SK-N-SH treated with all-trans-retinoic acid at 6 μM for 48 hours (cell line): ENCODE results near the gene KLHL18.

ENCODE experiments used
- BACH2 ChIP-seq: fragments of 250-450 bp; sonication (Bioruptor Pico); IDR thresholded peaks from 2 replicates; pipeline ENCODE4 v1.9.0; 2021; ENCODE audit warnings: mild to moderate bottlenecking, borderline replicate concordance
- CSDC2 ChIP-seq: fragments of 250-450 bp; sonication (Bioruptor Pico); IDR thresholded peaks from 2 replicates; pipeline ENCODE4 v1.5.0; 2020; ENCODE audit warnings: mild to moderate bottlenecking, moderate library complexity
- ESRRG ChIP-seq: fragments of 250-450 bp; sonication (Bioruptor Pico); IDR thresholded peaks from 2 replicates; pipeline ENCODE4 v1.6.1; 2021; ENCODE audit warnings: mild to moderate bottlenecking
- OSR1 ChIP-seq: fragments of 250-450 bp; sonication (Bioruptor Pico); IDR thresholded peaks from 2 replicates; pipeline ENCODE4 v1.8.0; 2022; ENCODE audit warnings: moderate library complexity, mild to moderate bottlenecking, inconsistent platforms
- PATZ1 ChIP-seq: fragments of 250-450 bp; sonication (Bioruptor Pico); IDR thresholded peaks from 2 replicates; pipeline ENCODE4 v1.8.0; 2020; ENCODE audit warnings: mild to moderate bottlenecking, moderate library complexity, borderline replicate concordance
- RARB ChIP-seq: fragments of 250-450 bp; sonication (Bioruptor Pico); IDR thresholded peaks from 2 replicates; pipeline ENCODE4 v1.8.0; 2021; ENCODE audit warnings: mild to moderate bottlenecking, moderate library complexity
- TOX ChIP-seq: fragments of 250-450 bp; sonication (Bioruptor Pico); IDR thresholded peaks from 2 replicates; pipeline ENCODE4 v1.8.0; 2021; ENCODE audit warnings: mild to moderate bottlenecking, moderate library complexity, borderline replicate concordance
- TSHZ2 ChIP-seq: fragments of 250-450 bp; sonication (Bioruptor Pico); IDR thresholded peaks from 2 replicates; pipeline ENCODE4 v1.5.0; 2020; ENCODE audit warnings: mild to moderate bottlenecking, moderate library complexity
- ZFP30 ChIP-seq: fragments of 450-650 bp; formaldehyde crosslinking; IDR thresholded peaks from 2 replicates; pipeline ENCODE4 v1.5.0; 2022; ENCODE audit warnings: mild to moderate bottlenecking, moderate library complexity
- ZNF565 ChIP-seq: fragments of 450-650 bp; formaldehyde crosslinking; conservative IDR thresholded peaks from 2 replicates; pipeline ENCODE4 v1.5.0; 2020; ENCODE audit warnings: low read depth, mild to moderate bottlenecking, moderate library complexity
- ZNF8 ChIP-seq: fragments of 450-650 bp; formaldehyde crosslinking; IDR thresholded peaks from 2 replicates; pipeline ENCODE4 v1.5.0; 2020; ENCODE audit warnings: mild to moderate bottlenecking, moderate library complexity

- TF ChIP-seq ZFP30 (CRISPR knock-in tag) (no peak), ESRRG (no peak), BACH2 (CRISPR knock-in tag) (no peak), RARB (CRISPR knock-in tag) (no peak), OSR1 (no peak), ZNF565 (CRISPR knock-in tag) (no peak), TOX (CRISPR knock-in tag) (no peak), CSDC2 (CRISPR knock-in tag) (no peak), PATZ1 (CRISPR knock-in tag) (no peak), TSHZ2 (CRISPR knock-in tag) (no peak), ZNF8 (CRISPR knock-in tag) (no peak)
These were observed 97.4 kb downstream of the KLHL18 start for GRCh38 chr3:47380026-47380600.
